ENCODE results near the gene PRKN.

PRKN gene

GRCh38 chr6:162675503-162675902 lies 52.1 kb downstream of the PRKN start:
- DNase-seq (ENCODE audit: low read depth, low spot score) = no peak

DNA sequence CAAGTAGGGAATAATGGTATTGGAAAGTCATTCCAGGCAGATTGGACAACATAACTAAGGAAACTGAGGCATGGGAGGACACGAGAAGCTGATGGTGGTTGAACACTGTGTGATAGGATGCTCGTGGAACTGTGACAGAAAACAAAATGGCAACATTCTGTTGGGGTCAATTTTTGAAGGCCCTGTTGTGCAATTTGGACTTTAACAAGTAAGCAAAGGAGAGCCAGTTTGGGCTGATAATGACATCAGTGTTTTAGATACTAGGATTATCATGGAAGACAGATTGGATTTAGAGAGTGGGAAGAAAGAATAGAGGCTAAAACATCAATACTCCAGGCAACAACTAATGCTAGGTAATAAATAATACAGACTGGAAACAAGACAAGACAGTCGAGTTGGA lies 53.1 kb downstream of the PRKN start:
- DNase-seq (ENCODE audit: low read depth, low spot score) = no peak

DNA sequence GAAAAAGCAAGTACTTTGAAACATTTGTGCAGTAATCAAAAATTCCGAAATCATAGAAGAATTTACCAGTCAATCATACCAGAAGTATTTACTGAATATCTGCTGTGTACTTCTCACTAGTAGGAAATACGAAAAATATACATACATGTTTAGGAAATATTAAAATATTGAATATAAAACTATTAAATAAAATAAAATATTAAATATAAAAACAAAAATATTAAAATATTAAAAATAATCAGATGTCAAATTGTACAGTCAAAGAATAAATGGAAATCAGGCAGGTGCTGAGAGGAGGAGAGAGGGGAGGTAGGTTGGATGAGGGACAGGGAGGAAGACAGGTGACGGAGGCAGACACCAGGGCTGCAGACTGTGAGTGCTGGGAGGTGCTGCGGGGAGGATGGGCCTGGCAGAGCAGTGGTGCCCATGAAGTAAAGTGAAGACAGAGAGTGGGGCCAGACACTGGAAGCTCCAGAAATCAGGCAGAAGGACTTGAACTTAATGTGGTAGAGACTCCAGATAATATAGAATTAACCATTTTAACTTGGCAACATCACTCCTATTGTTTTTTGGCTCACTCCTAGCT lies 55.9 kb downstream of the PRKN start:
- DNase-seq (ENCODE audit: low read depth, low spot score) = no peak

DNA sequence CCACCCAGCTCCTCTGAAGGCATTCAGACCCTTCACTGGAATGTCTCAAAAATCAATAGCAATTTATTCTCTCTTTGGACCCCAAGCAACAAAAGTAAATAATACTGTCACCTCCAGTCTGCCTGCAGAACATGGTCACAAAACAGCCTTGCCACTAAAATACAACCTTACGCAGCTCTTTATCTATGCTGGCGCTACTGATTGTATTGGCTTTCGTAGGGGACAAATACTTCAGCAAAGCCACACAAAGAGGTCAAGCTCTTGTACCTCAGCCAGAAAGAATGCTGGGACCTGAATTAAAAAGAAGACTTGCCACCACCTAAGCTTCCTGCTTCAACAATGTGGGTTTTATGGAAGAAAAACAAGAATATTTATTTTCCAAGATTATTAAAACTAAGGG lies 57.2 kb downstream of the PRKN start:
- no peak for DNase-seq (ENCODE audit: low read depth, low spot score)

DNA sequence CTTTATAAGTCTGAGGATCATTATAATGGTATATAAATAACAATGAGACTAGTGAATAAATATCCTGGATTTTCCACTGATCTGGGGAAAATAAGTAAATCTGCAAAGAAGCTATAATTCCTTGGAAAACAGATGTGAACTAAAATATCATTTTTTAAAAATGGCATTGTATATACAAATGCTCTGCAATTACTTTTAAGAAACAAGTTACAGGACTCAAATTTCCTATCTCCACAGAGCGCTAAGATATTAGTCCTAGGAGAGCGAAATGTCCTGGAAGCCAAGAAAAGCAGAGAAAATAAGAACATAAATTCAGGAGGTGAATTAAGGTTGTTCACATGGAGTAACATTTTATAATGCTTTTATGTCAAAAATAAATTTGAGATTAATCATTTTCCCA lies 61.3 kb downstream of the PRKN start:
- DNase-seq (ENCODE audit: low read depth, low spot score) = no peak

DNA sequence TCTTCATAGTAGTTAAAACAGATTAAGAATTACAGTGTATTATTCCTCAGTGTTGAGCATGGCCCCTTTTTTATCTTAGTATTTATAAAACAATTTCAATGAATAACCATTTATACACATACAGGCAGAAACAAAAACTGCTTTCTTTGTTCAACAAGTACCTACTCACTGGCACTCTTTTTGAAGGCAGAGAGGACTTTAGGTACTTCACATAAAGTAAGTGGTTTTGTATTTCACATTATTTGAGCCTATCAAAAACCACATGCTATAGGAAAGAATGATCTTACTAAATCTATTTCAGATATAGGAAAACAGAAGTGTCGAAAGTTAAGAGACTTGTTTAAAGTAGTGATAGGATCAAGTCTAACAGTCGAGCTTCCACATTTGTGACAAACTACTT lies 73.8 kb downstream of the PRKN start:
- DNase-seq (ENCODE audit: low read depth, low spot score) = no peak

GRCh38 chr6:162651505-162651904 lies 76.1 kb downstream of the PRKN start:
- no peak for DNase-seq (ENCODE audit: low read depth, low spot score)

DNA sequence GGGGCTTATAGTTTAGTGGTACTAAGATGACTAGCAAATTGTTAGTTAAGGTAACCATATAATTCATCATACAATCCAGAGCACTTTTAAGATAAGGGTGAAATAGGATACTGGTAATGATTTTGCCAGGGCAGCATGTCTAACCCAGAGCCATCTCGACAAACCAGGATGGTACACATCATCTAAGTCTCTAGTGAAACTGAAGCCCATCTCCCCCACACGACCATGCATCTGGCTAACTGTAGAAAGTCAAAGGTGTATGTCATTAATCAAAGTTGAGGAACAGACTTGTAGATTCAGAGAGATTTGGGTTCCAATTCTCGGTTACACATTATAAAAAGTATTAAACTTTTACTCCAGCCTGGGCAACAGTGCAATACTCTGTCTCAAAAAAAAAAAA lies 78.3 kb downstream of the PRKN start:
- no peak for DNase-seq (ENCODE audit: low read depth, low spot score)

DNA sequence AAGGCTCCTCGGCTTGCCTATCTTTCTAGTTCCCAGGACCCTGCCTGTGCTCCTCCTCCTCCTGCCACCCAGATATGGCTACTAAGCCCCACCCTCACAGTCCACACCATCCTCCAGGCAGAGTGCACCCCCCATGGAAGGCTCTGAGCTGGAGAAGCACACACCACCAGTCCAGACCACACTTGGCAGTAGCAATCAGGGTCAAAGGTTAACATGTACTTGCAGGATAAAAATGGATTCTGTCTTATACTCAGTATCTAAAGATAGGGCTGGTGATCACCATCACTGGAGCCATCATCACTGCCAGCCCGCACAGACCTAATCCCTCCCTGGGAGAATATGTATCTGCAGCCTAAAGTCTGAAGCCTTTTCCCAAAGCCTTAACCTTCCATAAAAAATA lies 83.4 kb downstream of the PRKN start:
- DNase-seq (ENCODE audit: low read depth, low spot score) = no peak

DNA sequence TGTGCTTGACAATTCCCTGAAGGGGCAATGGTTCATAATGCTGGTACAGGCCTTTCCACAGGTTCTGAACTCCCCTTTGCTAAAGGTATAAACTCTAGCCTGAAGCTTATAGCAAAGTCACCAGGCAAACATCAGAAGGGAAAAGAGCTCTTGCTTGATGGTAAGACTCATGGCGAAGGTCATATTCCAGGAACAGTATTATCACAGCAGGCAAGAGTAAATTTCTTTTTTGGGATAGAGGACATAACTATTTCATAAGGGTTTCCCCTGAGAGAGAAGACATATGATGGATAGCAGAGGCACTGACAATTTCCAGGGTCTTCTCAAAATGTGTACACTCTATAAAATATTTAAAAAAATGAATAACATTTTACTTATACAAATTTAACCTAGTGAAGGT lies 86.8 kb downstream of the PRKN start:
- DNase-seq (ENCODE audit: low read depth, low spot score) = no peak

DNA sequence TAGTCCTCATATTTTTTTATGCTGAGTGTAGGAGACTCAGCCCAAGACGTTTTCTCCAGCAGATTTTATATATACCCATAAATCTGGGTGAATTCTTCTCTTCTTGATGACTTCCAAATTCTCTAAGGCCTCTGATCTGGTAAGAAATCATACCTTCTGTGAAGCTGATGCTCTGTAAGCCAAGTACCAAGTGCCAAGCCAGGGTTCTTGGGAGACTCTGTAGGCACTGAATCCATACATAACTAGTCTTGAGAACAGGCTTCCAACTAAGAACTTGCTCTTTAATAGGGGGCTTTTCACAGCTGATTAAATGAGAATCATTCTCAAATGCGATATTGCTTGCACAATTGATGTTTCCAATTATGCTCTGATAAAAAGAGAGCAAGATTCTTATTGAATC lies 87.6 kb downstream of the PRKN start:
- DNase-seq (ENCODE audit: low read depth, low spot score) = no peak

- DNase-seq (ENCODE audit: low read depth, low spot score) = no peak
Observed at GRCh38 chr6:162638931-162639574, 88.5 kb downstream of the PRKN start.

GRCh38 chr6:162637317-162637716 lies 90.2 kb downstream of the PRKN start:
- DNase-seq (ENCODE audit: low read depth, low spot score) = no peak

DNA sequence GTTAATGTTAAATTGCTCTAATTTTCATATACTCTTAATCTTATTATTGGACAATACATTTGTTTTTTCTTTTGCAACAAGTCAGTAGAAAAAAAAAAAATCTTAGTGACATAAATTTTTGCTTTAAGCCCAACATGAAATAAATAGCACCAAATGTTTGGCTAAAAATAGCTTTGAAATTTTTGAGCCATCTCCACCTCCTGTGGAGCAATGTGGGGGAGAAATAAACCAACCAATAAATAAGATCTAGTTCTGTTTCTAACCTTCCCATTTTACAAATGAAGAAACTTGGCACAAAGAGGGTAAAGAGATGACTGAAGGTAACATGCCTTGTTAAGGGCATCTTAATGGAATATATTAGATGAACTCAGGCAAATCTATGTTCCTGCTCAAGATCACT lies 91.4 kb downstream of the PRKN start:
- DNase-seq (ENCODE audit: low read depth, low spot score) = no peak

DNA sequence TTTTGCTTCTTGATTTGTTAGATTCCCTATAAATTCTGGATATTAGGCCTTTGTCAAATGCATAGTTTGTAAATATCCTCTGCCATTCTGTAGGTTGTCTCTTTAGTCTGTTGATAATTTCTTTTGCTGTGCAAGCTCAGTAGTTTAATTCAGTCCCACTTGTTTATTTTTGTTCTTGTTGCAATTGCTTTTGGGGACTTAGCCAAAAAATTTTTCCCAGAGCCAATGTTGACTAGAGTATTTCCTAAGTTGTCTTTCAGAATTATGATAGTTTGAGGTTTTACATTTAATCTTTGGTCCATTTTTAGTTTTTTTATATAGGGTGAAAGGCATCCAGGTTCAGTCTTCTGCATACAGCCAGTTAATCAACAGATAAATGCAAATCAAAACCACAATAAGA lies 96.0 kb downstream of the PRKN start:
- DNase-seq (ENCODE audit: low read depth, low spot score) = no peak

- no peak for DNase-seq (ENCODE audit: low read depth, low spot score)
Observed at GRCh38 chr6:162630069-162630468, 97.5 kb downstream of the PRKN start.

DNA sequence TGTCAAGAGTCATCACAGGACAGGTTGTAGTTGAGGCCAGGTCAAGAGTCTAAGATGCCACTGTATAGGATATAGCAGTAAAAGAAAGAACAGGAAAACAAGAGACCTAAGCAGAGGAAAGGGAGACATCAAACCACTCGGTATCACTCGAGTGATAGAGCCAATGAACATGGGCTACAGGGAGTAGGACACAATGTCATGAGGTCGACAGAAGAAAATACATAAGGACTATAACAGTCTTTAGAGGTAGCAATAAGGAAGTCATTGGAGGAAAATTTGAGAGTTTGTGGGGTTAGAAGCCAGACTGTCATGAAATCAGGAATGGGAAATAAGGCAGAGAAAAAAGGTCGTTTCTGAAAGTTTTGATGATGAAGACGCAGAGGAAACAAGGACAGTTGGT lies 99.7 kb downstream of the PRKN start:
- no peak for DNase-seq (ENCODE audit: low read depth, low spot score)

DNA sequence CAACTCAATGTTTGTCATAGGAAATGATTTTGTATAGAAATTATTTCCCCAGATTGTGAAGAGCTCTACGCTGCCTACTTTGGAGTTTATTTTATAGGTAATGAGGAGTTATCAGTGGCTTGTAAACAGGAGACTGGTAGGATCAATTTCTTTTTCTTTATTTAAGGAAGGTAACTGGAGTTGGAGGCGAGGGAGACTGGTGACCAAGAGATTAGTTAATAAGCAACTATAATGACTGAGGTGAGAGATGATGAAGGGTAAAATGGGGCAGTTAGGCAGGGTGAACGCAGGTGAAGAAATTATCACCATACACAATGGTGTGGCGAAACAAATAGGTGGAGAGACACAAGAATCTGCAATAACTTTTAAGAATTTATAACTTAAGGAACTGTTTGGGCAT lies 100.2 kb downstream of the PRKN start:
- no peak for DNase-seq (ENCODE audit: low read depth, low spot score)

DNA sequence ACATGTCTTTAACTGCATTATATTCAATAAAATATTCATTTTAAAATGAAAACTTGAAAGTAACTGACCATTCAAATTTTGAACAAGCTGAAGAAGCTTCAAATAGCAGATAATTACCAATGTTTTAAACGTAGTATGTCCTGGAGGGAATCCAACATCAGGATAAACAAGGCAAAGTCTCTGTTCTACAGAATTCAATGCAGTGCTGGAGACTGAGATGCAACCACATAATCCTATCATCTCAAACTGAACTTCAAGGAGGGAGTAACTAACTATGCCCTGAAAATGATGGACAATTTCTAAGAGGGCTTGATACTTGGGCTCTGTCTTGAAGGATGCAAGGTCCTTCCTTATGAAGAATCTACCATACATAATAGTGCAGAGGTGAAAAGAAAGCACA lies 100.7 kb downstream of the PRKN start:
- DNase-seq (ENCODE audit: low read depth, low spot score) = no peak

- DNase-seq (ENCODE audit: low read depth, low spot score) = no peak
Observed at GRCh38 chr6:162625846-162626540, 101.6 kb downstream of the PRKN start.

DNA sequence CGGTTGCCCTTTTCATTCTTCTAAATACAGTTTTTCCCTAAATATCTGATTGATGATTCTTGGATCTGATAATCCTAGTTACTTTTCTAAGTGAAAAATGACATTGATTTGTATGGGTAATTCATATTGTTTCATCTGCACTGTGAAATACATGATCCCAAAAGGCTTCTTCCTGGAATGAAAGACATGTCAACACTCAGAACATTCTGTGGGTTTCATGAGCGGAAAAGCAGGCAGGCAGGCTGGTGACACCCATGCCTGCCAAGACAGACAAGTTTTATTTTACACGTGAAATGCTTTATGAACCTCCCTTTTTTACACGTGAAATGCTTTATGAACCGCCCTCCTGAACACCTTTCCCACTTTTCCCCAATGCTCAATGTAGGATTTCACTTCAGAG lies 105.0 kb downstream of the PRKN start:
- DNase-seq (ENCODE audit: low read depth, low spot score) = no peak

DNA sequence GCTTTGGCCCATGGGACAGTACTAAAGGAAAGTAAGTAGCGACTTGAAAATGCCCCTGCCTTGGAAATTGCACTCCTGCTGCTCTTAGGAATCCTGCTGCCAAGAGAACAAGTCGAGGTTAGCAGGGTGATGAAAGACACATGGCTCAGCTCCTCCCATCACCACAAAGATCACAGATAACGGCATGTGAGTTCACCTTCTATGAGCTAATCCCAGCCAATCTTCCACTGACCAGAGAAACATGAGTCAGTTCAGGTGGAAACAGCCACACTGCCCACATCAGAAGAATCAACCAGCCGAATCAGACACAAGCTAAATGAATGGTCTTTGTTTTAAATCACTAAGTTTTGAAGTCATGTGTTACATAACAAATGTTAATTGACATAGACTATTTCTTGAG lies 106.3 kb downstream of the PRKN start:
- peak; percentile 59 for DNase-seq (ENCODE audit: low read depth, low spot score)

GRCh38 chr6:162620073-162620472 lies 107.5 kb downstream of the PRKN start:
- DNase-seq (ENCODE audit: low read depth, low spot score) = no peak

All from ELF-1 (cell line).